Activated CD4-positive, alpha-beta memory T cell treated with anti-CD3 and anti-CD28 coated beads for 36 hours (primary cell): ENCODE results near the gene BUB1B. TPM values are rescaled to one million over a fixed set of nuclear protein-coding genes. Genes with fewer than 3 reads are reported as not detected.
"Not testable (repeated sequence)": the region's sequence is repeated elsewhere in the genome, so short reads cannot be mapped to it uniquely, and the experiment has no call there.

Experiments
- CTCF ChIA-PET: fragments of 350-600 bp; sonication (Branson Sonifier 250); formaldehyde crosslinking; loops from one replicate; lab custom pipeline; 2021; ENCODE audit warnings: antibody characterized with exemption, inconsistent platforms; lab: Charles Lee
- POLR2A ChIA-PET: fragments of 350-600 bp; sonication (Branson Sonifier 250); formaldehyde crosslinking; loops from one replicate; lab custom pipeline; 2021; ENCODE audit warnings: antibody characterized with exemption; lab: Charles Lee
- DNase-seq: peaks from one replicate; pipeline ENCODE4 v3.0.0-alpha.2; 2020
- H3K27ac Mint-ChIP-seq: one replicate; pipeline ENCODE4 v1.8.0; 2021; ENCODE audit warnings: mixed read lengths
- H3K27me3 Mint-ChIP-seq: one replicate; pipeline ENCODE4 v1.8.0; 2021; ENCODE audit warnings: mixed read lengths
- H3K36me3 Mint-ChIP-seq: one replicate; pipeline ENCODE4 v1.8.0; 2021; ENCODE audit warnings: mixed read lengths
- H3K4me1 Mint-ChIP-seq: one replicate; pipeline ENCODE4 v1.8.0; 2021; ENCODE audit warnings: low read depth, mixed read lengths
- H3K4me3 Mint-ChIP-seq: one replicate; pipeline ENCODE4 v1.8.0; 2021; ENCODE audit warnings: mild to moderate bottlenecking, mixed read lengths
- H3K9me3 Mint-ChIP-seq: one replicate; pipeline ENCODE4 v1.8.0; 2021; ENCODE audit warnings: mixed read lengths
- intact Hi-C: fragments of 100-400 bp; cut with micrococcal nuclease; formaldehyde crosslinking; loops from one replicate; pipeline ENCODE4 v1.15.1; 2023
- total RNA-seq, 2 experiments: library from RNA; stranded (reverse); gene quantifications; one replicate each; pipeline ENCODE4 v1.2.3, GENCODE V29; 2021

The BUB1B gene
- total RNA-seq, 2 experiments from 2014 or later: 88.8 to 96.1 TPM

DNA sequence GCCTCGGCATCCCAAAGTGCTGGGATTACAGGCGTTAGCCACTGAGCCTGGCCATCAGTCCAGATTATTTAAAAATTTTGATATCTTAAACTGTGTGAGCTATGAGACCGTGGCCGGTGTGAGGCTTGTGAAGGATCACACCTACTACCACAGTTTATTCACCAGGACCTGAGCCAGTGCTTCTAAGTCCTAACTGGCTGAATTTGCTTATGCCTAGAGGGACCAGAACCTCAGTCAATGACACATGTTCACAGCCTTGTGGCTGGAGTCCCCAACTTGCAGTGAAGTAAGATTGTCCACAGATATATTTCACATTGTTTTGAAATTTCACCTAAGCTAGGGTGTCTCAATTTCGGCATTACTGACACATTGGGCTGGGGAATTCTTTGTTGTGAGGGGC, 37.0 kb upstream of the BUB1B start:
- ChIA-PET POLR2A (interaction anchor here (0.6 to 0.8 kb wide), 2 partner anchors 17 to 92 kb away, joined by 3 read pairs; no protein-coding TSS in a partner anchor), CTCF (interaction anchor here (1.0 to 1.8 kb wide), 4 partner anchors 10 to 78 kb away, joined by 3 to 6 read pairs (median 4); no protein-coding TSS in a partner anchor)
- H3K9me3 Mint-ChIP-seq, H3K36me3 Mint-ChIP-seq, H3K27me3 Mint-ChIP-seq, H3K4me1 Mint-ChIP-seq, intact Hi-C loops, DNase-seq, H3K4me3 Mint-ChIP-seq, H3K27ac Mint-ChIP-seq: not testable (repeated sequence)

DNA sequence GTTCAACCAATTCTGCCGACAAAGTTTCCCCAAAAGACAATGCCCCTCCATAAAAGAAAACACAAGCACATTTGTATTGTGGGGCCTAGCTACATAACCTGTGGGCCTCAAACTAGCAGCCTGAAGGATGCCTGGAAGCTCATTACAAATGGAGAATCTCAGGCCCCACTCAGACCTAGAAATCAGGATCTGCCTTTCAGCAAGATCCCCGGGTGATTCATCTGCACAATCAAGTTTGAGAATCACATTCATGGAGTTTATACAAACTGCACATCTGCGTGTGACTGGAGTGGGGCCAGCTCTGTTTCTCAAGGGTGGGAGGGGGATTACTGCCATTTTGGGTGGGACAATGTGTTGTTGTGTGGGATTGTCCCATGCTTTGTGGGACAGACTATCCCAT, 36.5 kb upstream of the BUB1B start:
- H3K27ac Mint-ChIP-seq, intact Hi-C loops, H3K4me1 Mint-ChIP-seq, H3K27me3 Mint-ChIP-seq, H3K4me3 Mint-ChIP-seq, H3K36me3 Mint-ChIP-seq, DNase-seq, H3K9me3 Mint-ChIP-seq: not testable (repeated sequence)
- POLR2A ChIA-PET: interaction anchor here (0.8 kb wide), 1 partner anchor 18 kb away, joined by 3 read pairs; no protein-coding TSS in a partner anchor
- CTCF ChIA-PET: interaction anchor here (1.2 to 1.8 kb wide), 3 partner anchors 11 to 78 kb away, joined by 3 to 6 read pairs (median 5); no protein-coding TSS in a partner anchor

DNA sequence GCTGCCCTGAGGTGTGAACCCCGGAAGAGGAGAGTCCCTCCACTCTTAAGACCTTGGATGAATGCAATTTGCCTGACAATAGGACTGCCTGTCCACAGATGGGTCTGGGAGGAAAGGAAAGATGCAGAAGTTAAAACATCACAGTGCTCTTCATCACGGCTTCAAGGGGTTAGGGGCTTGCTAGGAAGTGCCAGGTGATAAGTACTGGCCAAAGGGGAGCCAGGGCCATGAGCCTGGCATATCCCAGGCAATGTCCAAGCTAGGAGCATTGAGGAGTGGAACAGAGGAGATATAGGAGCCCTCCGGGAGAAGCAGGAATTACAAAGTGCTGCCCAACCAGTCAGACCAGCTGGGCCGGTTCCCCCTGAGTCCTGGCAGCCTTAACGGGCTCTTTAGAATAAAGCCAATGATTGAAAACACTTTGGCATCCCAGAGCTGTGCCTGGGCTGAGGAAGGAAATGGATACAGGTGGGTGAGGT, 36.0 kb upstream of the BUB1B start:
- CTCF ChIA-PET: interaction anchor here (1.2 to 1.8 kb wide), 3 partner anchors 11 to 79 kb away, joined by 3 to 6 read pairs (median 5); no protein-coding TSS in a partner anchor
- H3K27ac Mint-ChIP-seq, H3K27me3 Mint-ChIP-seq, H3K4me3 Mint-ChIP-seq, H3K36me3 Mint-ChIP-seq, POLR2A ChIA-PET, H3K4me1 Mint-ChIP-seq, H3K9me3 Mint-ChIP-seq, DNase-seq: not testable (repeated sequence)
- intact Hi-C loops: loop anchor here (5.0 kb wide), 1 partner anchor 37 kb away; the partner anchor contains the start of gene BUB1B

DNA sequence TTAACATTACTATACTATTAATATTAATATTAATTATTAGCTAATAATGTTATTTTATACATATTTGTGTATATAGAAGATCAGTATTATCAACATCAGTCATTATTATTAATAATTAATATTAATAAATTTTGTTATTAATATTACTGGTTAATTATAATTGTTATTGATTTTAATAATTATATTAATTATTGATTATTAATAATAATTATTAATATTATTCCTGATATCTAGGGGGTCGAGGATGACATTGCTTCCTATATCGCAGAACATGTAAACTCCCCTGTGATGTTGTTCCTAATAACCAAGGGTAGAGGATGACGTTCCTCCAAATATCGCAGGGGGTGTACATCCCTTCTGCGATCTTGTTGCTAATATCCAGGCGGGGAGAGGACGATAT, 34.9 kb upstream of the BUB1B start:
- no peak for DNase-seq
- CTCF ChIA-PET: no interaction called here
- Mint-ChIP-seq H3K27ac (no peak overlapping the region), H3K9me3 (no peaks in the 10 kb centered on the region), H3K36me3 (no peaks in the 10 kb centered on the region), H3K27me3 (peaks cover 9% of the 10 kb centered on the region), H3K4me3 (no peak overlapping the region), H3K4me1 (no peaks in the 10 kb centered on the region)
- POLR2A ChIA-PET: no interaction called here
- intact Hi-C loops: loop anchor here (5.0 kb wide), 1 partner anchor 36 kb away; the partner anchor contains the start of gene BUB1B

DNA sequence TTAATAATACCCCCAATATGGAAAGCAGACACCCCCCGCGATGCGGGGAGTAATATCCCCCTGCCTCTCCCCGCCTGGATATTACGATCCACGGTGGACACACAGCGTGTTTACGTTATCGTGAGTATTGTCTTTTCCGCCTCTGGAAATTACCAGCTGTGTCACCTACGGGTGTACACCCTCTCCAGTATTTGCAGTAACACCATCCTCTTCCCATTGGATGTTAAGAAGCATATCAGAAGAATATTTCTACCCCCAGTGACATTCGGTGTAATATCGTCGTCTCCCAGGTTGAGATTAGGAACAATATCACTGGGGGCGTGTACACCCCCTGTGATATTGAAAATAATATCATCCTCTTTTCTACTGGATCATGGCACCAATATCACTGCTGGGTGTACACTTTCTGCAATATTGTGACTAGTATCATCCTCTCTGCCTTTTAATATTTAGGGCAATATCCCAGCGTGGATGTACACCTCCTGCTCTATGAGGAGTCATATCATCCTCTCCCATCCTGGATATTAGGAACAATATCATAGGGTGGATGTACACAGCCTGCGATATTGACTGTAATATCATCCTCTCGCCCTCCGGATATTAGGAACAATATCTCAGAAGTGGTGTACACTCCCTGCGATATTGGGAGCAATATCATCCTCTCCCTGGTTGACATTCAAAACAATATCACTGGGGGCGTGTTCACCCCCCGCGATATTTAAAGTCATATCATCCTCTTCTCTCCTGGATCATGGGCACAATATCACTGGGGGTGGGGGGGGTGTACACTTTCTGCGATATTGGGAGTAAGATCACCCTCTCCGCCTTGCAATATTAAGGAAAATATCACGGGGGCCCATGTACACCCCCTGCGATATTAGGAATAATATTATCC, 31.9 kb upstream of the BUB1B start:
- DNase-seq: peak; percentile 48
- ChIA-PET CTCF (interaction anchor here (0.9 kb wide), 1 partner anchor 84 kb away, joined by 3 read pairs; no protein-coding TSS in a partner anchor), POLR2A (no interaction called here)
- no peaks in the 10 kb centered on the region for H3K36me3 Mint-ChIP-seq
- no peak overlapping the region for H3K4me3 Mint-ChIP-seq
- intact Hi-C loops: loop anchor here (1.0 to 5.0 kb wide), 3 partner anchors 20 to 82 kb away; partner anchors contain the start of gene BUB1B
- H3K9me3 Mint-ChIP-seq: no peaks in the 10 kb centered on the region
- H3K4me1 Mint-ChIP-seq: no peaks in the 10 kb centered on the region
- peak overlapping the region; percentile 46 for H3K27ac Mint-ChIP-seq
- H3K27me3 Mint-ChIP-seq: peaks cover 13% of the 10 kb centered on the region

DNA sequence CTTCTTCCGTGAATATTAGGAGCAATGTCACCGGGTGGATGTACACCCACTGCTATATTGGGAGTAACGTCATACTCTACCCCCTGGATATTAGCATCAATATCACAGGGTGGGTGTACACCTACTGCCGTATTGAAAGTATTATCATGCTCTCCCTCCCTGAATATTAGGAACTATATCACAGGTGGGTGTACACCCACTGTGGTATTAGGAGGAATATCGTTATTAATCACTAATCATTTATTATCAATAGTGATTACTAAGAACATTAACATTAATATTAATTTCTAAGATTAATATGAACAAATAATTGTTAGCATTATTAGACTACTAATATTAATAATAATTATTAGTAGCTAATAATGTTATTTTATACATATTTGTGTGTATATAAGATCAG, 30.8 kb upstream of the BUB1B start:
- Mint-ChIP-seq H3K9me3 (no peaks in the 10 kb centered on the region), H3K27me3 (peaks cover 13% of the 10 kb centered on the region), H3K4me1 (no peaks in the 10 kb centered on the region), H3K36me3 (no peaks in the 10 kb centered on the region), H3K27ac (no peak overlapping the region), H3K4me3 (no peak overlapping the region)
- ChIA-PET POLR2A (no interaction called here), CTCF (no interaction called here)
- DNase-seq: no peak
- intact Hi-C loops: no loop called here

DNA sequence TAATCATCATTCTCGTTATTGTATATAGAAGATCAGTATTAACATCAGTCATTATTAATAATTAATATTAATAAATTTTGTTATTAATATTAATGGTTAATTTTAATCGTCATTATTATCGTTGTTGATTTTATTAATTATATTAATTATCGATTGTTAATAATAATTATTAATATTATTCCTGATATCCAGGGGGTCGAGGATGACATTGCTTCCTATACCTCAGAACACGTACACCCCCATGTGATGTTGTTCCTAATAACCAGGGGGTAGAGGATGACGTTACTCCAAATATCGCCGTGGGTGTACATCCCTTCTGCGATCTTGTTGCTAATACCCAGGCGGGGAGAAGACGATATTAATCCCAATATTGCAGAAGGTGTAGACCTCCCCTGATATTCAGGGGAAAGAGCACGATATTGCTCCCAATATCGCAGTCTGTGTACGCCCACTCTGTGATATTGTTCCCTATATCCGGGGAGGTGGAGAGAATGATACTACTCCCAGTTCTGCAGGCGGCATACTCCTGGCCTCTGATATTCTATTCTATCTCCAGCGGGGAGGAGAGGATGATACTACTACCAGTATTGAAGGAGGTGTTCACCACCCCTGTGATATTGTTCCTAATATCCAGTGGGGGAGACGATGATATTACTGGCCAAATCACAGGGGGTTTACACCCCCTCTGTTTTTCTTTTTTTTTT, 29.9 kb upstream of the BUB1B start:
- H3K4me3 Mint-ChIP-seq: no peak overlapping the region
- H3K27ac Mint-ChIP-seq: peak overlapping the region; percentile 39
- H3K4me1 Mint-ChIP-seq: no peaks in the 10 kb centered on the region
- H3K9me3 Mint-ChIP-seq: no peaks in the 10 kb centered on the region
- intact Hi-C loops: no loop called here
- DNase-seq: no peak
- ChIA-PET CTCF (no interaction called here), POLR2A (no interaction called here)
- no peaks in the 10 kb centered on the region for H3K36me3 Mint-ChIP-seq
- H3K27me3 Mint-ChIP-seq: peaks cover 13% of the 10 kb centered on the region

DNA sequence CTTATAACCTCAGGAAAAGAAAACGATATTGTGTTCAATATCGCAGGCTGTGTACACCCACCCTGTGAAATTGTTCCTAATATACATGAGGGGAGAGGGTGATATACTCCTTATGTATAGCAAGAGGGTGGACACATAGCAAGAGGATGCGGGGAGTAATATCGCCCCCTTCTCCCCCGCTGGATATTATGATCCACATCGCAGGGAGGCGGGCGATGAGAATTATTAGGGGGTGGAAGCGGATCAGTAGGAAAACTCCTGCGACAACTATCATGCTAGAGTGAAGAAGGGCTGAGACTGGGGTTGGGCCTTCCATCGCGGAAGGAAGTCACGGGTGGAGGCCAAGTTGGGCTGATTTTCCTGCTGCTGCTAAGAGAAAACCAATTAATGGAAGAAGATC, 27.3 kb upstream of the BUB1B start:
- H3K4me1 Mint-ChIP-seq: no peaks in the 10 kb centered on the region
- H3K4me3 Mint-ChIP-seq: no peak overlapping the region
- no peaks in the 10 kb centered on the region for H3K9me3 Mint-ChIP-seq
- H3K27me3 Mint-ChIP-seq: peaks cover 13% of the 10 kb centered on the region
- ChIA-PET POLR2A (no interaction called here), CTCF (interaction anchor here (1.6 kb wide), 1 partner anchor 29 kb away, joined by 7 read pairs; no protein-coding TSS in a partner anchor)
- no peaks in the 10 kb centered on the region for H3K36me3 Mint-ChIP-seq
- no peak overlapping the region for H3K27ac Mint-ChIP-seq
- intact Hi-C loops: no loop called here
- no peak for DNase-seq

DNA sequence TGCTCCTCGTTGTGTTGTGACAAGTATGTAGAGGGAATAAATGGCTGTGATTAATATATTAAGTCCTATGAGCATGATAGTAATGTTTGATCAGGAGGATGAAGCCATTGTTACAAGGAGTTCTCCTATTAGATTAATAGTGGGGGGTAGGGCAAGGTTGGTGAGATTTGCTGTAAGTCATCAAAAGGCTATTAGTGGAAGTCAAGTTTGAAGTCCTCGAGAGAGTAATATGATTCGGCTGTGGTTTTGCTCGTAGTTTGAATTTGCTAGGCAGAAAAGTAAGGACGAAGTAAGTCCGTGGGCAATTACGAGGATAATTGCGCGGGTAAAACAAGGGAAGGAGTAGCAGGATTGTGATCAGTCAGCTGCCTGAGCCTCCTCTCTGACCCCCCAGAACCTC, 26.0 kb upstream of the BUB1B start:
- H3K9me3 Mint-ChIP-seq: no peaks in the 10 kb centered on the region
- intact Hi-C loops: no loop called here
- no peak for DNase-seq
- H3K27ac Mint-ChIP-seq: no peak overlapping the region
- no peaks in the 10 kb centered on the region for H3K4me1 Mint-ChIP-seq
- no peak overlapping the region for H3K4me3 Mint-ChIP-seq
- H3K27me3 Mint-ChIP-seq: peaks cover 6% of the 10 kb centered on the region
- ChIA-PET CTCF (interaction anchor here (1.6 kb wide), 1 partner anchor 30 kb away, joined by 7 read pairs; no protein-coding TSS in a partner anchor), POLR2A (no interaction called here)
- H3K36me3 Mint-ChIP-seq: no peaks in the 10 kb centered on the region

DNA sequence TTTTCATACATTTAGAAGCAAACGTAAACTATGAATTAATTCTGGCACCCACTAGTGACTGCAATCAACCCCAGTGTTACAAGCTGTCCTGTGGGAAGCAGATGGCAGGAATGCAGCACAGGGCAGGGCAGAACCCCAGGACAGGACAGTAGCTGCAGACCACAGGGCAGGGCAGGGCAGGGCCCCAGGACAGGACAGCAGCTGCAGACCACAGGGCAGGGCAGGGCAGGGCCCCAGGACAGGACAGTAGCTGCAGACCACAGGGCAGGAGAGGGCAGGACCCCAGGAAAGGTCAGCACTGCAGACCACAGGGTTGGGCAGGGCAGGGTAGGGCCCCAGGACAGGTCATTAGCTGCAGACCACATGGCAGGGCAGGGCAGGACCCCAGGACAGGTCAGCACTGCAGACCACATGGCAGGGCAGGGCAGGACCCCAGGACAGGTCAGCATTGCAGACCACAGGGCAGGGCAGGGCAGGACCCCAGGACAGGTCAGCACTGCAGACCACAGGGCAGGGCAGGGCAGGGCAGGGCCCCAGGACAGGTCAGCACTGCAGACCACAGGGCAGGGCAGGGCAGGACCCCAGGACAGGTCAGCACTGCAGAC, 24.9 kb upstream of the BUB1B start:
- CTCF ChIA-PET, H3K27me3 Mint-ChIP-seq, H3K27ac Mint-ChIP-seq, DNase-seq, POLR2A ChIA-PET, H3K36me3 Mint-ChIP-seq, H3K4me3 Mint-ChIP-seq, H3K9me3 Mint-ChIP-seq, H3K4me1 Mint-ChIP-seq, intact Hi-C loops: not testable (repeated sequence)

DNA sequence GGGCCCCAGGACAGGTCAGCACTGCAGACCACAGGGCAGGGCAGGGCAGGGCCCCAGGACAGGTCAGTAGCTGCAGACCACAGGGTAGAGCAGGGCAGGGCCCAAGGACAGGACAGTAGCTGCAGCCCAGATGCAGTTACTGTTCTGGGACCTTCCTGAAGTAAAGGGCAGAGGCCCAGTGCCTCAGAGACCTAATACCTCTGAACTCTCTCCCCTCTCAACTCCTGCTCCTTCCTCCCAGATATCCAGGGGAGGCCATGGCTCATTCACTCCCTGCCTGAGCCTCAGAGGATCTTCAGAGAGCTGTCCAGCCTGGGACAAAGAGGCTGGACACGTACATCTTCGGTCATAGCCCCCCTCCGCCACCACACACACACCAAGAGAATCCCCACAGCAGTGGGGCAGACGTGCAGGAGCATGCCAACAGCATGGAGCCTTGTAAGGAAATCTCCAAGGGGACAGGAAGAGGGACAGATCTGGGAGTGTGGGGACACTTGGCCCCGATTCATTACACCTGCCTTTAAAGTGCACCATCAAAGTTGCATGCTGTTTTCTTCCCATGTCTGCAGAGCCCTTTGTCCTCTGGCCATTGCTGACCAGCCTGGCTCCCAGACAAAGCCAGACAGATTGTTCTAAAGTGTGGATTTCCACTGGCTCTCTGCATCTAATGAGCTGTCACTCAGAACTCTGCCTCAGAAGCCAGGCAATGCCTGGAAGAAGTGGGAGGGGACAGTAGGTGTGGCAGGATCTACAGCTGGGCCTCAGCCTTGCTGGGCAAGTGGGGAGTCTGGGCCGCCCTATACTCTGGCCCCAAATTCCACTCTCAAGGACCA, 24.2 kb upstream of the BUB1B start:
- intact Hi-C loops: no loop called here
- POLR2A ChIA-PET: no interaction called here
- Mint-ChIP-seq H3K4me3 (no peak overlapping the region), H3K27me3 (peaks cover 2% of the 10 kb centered on the region), H3K4me1 (no peaks in the 10 kb centered on the region), H3K27ac (no peak overlapping the region), H3K36me3 (no peaks in the 10 kb centered on the region), H3K9me3 (no peaks in the 10 kb centered on the region)
- CTCF ChIA-PET: interaction anchor here (1.0 kb wide), 1 partner anchor 143 kb away, joined by 3 read pairs; no protein-coding TSS in a partner anchor
- no peak for DNase-seq
